Measurements from ENCODE around the gene SLC9A7. TPM values are rescaled to one million over a fixed set of nuclear protein-coding genes. Genes with fewer than 3 reads are reported as not detected.
A peak's percentile ranks its signal among the peaks of the same experiment; 100 is the strongest.

The SLC9A7 gene
- total RNA-seq, 2 experiments from 2014 or later, result 16.9 to 17.0 TPM

DNA sequence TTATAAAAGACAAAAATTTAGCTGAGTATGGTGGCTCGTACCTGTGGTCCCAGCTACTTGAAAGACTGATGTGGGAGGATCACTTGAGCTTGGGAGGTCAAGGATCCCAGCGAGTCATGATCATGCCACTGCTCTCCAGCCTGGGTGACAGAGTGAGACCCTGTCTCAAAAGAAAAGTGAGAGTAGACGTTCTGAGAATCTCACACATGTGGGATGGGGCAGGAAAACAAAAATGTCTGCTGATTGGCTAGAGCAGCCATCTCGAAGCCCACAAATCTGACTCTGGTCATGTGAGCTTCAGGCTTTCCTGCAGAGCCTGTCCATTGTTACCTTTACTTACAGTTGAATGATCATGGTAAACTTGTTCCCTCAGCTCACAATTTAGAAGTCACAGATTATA is 23.1 kb upstream of the SLC9A7 start:
- ATAC-seq (peak; percentile 34), DNase-seq (peak; percentile 3)
- intact Hi-C loops (cut with micrococcal nuclease), result no loop called here
- H3K27me3 Mint-ChIP-seq, result peaks cover 8% of the 10 kb centered on the region
- H3K4me1 Mint-ChIP-seq (ENCODE audit: low read depth), result peaks cover 12% of the 10 kb centered on the region
- no peak overlapping the region for H3K4me3 Mint-ChIP-seq
- ChIA-PET POLR2A (interaction anchor here (0.6 to 2.2 kb wide), 2 partner anchors 9 to 74 kb away, joined by 3 to 6 read pairs; no protein-coding TSS in a partner anchor), CTCF (interaction anchor here (1.0 to 1.5 kb wide), 3 partner anchors 14 to 22 kb away, joined by 3 to 5 read pairs (median 3); no protein-coding TSS in a partner anchor)
- TF ChIP-seq, protein P1, sequence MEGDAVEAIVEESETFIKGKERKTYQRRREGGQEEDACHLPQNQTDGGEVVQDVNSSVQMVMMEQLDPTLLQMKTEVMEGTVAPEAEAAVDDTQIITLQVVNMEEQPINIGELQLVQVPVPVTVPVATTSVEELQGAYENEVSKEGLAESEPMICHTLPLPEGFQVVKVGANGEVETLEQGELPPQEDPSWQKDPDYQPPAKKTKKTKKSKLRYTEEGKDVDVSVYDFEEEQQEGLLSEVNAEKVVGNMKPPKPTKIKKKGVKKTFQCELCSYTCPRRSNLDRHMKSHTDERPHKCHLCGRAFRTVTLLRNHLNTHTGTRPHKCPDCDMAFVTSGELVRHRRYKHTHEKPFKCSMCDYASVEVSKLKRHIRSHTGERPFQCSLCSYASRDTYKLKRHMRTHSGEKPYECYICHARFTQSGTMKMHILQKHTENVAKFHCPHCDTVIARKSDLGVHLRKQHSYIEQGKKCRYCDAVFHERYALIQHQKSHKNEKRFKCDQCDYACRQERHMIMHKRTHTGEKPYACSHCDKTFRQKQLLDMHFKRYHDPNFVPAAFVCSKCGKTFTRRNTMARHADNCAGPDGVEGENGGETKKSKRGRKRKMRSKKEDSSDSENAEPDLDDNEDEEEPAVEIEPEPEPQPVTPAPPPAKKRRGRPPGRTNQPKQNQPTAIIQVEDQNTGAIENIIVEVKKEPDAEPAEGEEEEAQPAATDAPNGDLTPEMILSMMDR (IDR thresholded peaks at IDR 0.05), result no peak
- no peaks in the 10 kb centered on the region for H3K9me3 Mint-ChIP-seq
- no peaks in the 10 kb centered on the region for H3K36me3 Mint-ChIP-seq (ENCODE audit: low read depth)
- no peak overlapping the region for H3K27ac Mint-ChIP-seq

DNA sequence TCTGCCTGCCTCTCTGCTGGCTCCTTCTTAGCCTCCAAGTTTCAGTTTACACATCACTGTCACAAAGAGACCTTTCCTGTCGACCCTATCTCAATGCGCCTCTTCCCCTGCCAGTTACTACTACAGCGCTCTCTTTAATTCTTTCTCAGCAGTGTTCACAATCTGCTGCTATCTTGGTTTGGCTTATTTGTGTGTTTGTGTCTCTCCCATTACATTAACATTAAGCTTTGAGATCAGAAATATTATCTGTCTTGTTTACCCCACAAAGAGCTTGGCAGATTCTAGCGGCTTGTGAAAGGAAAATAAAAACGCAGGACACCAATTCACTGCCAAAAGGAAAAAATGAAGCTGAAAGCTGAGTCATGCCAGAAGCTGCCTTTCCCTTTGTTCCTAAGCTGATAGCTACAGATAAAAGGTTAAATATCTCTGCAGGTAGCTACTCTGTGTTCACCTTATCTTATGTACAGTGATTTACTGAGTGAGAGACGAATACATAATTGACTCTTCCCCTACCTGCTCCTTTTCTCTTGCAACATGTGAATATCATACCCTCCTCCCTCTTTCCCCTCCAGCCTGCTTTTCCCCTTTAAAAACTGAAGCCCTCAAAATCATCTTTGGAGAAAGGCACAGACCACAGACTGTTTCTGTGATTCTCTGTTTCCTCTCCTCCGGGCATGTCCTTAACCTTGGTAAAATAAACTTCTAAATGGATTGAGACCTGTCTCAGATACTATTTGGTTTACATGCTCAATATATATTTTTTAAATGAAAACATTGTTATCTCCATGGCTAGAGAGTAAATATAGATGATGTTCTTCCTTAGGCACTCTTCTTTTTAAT is 19.3 kb upstream of the SLC9A7 start:
- Mint-ChIP-seq H3K27me3 (peaks cover 8% of the 10 kb centered on the region), H3K4me3 (no peak overlapping the region), H3K4me1 (ENCODE audit: low read depth) (peaks cover 12% of the 10 kb centered on the region), H3K27ac (no peak overlapping the region), H3K36me3 (ENCODE audit: low read depth) (no peaks in the 10 kb centered on the region), H3K9me3 (no peaks in the 10 kb centered on the region)
- ChIA-PET CTCF (no interaction called here), POLR2A (no interaction called here)
- DNase-seq, result no peak
- intact Hi-C loops (cut with micrococcal nuclease), result no loop called here
- TF ChIP-seq, protein P1 (IDR thresholded peaks at IDR 0.05), result no peak
- no peak for ATAC-seq

DNA sequence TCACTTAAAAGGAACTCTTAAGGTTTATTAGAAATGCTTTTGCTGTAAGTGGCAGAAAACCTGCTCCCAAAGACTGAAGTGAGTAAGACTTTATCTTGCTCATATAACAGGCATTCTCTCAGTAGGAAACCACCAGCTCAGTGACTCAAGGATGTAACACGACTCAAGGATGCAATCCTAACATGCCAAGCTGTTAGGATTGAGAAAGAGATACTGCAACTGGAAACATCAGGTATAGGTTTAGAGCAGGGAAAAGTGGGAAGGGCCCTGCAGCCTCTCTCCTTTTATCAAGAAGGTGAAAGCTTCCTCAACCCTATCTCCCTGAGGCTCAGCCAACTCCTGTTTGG is 11.9 kb upstream of the SLC9A7 start:
- intact Hi-C loops (cut with micrococcal nuclease), result no loop called here
- ATAC-seq, result no peak
- Mint-ChIP-seq H3K27ac (no peak overlapping the region), H3K9me3 (no peaks in the 10 kb centered on the region), H3K36me3 (ENCODE audit: low read depth) (no peaks in the 10 kb centered on the region), H3K27me3 (no peaks in the 10 kb centered on the region), H3K4me1 (ENCODE audit: low read depth) (no peaks in the 10 kb centered on the region), H3K4me3 (no peak overlapping the region)
- TF ChIP-seq, protein P1 (IDR thresholded peaks at IDR 0.05), result no peak
- DNase-seq, result no peak
- ChIA-PET POLR2A (no interaction called here), CTCF (interaction anchor here (2.3 kb wide), 1 partner anchor 26 kb away, joined by 9 read pairs; no protein-coding TSS in a partner anchor)

DNA sequence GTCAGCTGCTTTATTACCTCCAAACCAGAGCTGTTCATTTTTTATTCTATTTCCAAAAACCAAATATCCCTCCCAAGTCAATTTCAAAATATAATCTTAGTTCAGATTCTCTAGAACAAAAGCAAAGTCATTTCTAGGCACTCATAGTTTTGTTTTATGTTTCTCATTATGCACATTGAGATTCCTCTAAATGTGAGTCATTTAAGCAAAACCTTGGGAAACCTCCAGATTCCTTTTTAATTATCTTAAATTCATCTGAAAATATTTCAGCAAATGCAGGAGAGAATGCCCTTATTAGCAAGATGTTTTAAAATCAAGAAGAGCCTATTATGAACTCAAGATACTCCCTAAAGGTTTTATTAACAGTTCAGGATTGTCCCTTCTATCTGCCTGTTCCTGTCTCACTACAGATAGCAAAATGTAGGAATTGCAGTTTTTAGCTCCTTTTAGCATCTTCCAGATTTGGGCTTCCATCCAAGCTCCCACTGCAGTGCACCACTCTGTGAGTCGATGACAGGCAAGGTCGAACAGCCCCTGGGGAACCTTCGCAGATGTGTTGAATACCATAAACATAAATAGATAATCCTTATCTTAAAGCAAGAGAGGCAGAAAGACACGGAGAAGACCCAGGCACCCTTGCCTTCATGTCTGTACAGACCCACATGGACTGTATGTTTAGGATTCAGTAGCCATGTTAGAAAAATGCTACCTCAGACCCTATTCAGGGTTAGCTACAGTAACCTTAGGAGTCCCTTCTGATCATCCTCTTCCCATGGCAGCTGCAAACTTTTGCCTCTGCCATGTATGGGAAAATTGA is 11.3 kb upstream of the SLC9A7 start:
- intact Hi-C loops (cut with micrococcal nuclease), result no loop called here
- Mint-ChIP-seq H3K4me3 (no peak overlapping the region), H3K27me3 (no peaks in the 10 kb centered on the region), H3K36me3 (ENCODE audit: low read depth) (no peaks in the 10 kb centered on the region), H3K27ac (no peak overlapping the region), H3K9me3 (no peaks in the 10 kb centered on the region), H3K4me1 (ENCODE audit: low read depth) (no peaks in the 10 kb centered on the region)
- POLR2A ChIA-PET, result no interaction called here
- TF ChIP-seq, protein P1 (IDR thresholded peaks at IDR 0.05), result no peak
- ATAC-seq (no peak), DNase-seq (no peak)
- CTCF ChIA-PET, result interaction anchor here (2.3 kb wide), 1 partner anchor 26 kb away, joined by 9 read pairs; no protein-coding TSS in a partner anchor

Data from activated CD8-positive, alpha-beta T cell treated with anti-CD3 and anti-CD28 coated beads for 36 hours (primary cell).